Tibial artery (tissue), 4 donors: ENCODE measurements around the gene TMEM184C.

Experiments
- DNase-seq, 2 donors: peaks; one replicate each; pipeline ENCODE4 v3.0.0-alpha.2; 2019
- H3K27ac ChIP-seq, 2 donors: fragments of 200-600 bp; sonication (generic) in 1 of 2; 1 replicate in 1 of 2; 2 replicates in 1 of 2; pipeline ENCODE4 v1.5.1; 2018 to 2019; ENCODE audit warnings: mild to moderate bottlenecking in 1 of 2
- H3K27me3 ChIP-seq, 2 donors: fragments of 200-600 bp; sonication (generic) in 1 of 2; one replicate each; pipeline versions ENCODE4 v1.5.1 to v1.6.0; 2016 to 2019
- H3K36me3 ChIP-seq, 3 donors: fragments of 200-600 bp; sonication (generic) in 2 of 3; one replicate each; pipeline ENCODE4 v1.5.1; 2016 to 2019; ENCODE audit warnings: mild to moderate bottlenecking in 2 of 3
- H3K4me1 ChIP-seq, 4 donors: fragments of 200-600 bp; sonication (generic) in 2 of 4; 1 replicate in 3 of 4; 2 replicates in 1 of 4; pipeline ENCODE4 v1.5.1; 2016 to 2019
- H3K4me3 ChIP-seq, 2 donors: fragments of 200-600 bp; sonication (generic) in 1 of 2; 1 replicate in 1 of 2; 2 replicates in 1 of 2; pipeline ENCODE4 v1.5.1; 2018 to 2019; ENCODE audit warnings: mild to moderate bottlenecking in 2 of 2
- H3K9me3 ChIP-seq, 3 donors: fragments of 200-600 bp; sonication (generic) in 1 of 3; one replicate each; pipeline ENCODE4 v1.5.1; 2016 to 2019
- CTCF ChIP-seq, 2 experiments: fragments of 200-600 bp in 1 of 2; fragments of 450-650 bp in 1 of 2; IDR thresholded peaks; one replicate each; pipeline ENCODE4 v1.5.1; 2017 to 2019; ENCODE audit warnings: antibody characterized with exemption in 2 of 2, mild to moderate bottlenecking in 1 of 2, moderate library complexity in 1 of 2
- intact Hi-C: fragments of 100-400 bp; cut with DNase I; formaldehyde crosslinking; loops from one replicate; pipeline ENCODE4 v1.15.0; 2023; ENCODE audit warnings: low total_unique reads

The TMEM184C gene

DNA sequence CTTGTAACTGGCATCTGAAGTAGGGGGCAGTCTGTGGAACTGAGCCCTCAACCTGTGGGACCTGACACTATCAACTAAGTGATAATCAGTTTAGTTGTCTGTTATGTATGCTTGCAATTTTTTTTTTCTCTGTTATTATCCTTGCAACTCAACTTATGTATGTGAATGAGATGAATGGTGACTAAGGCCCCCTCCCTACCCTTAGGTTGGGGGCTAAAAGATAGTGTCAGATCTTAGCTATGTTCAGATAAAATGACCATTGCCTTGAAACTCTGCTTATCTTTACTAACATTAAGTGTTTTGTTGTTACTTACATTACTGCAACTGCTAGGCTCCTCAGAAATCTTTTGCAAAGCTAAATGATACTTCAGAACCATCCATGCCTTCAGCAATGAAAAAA lies 31.5 kb downstream of the TMEM184C start:
- no peak overlapping the region for H3K4me3 ChIP-seq
- no peaks in the 10 kb centered on the region for H3K27me3 ChIP-seq
- H3K27ac ChIP-seq: no peak overlapping the region

GRCh38 chr4:147651563-147651962 lies 34.4 kb downstream of the TMEM184C start:
- peaks cover 0 to 40% (median 31%) of the 10 kb centered on the region in 3 donors for H3K36me3 ChIP-seq
- H3K9me3 ChIP-seq: no peaks in the 10 kb centered on the region
- no peak overlapping the region for H3K27ac ChIP-seq
- intact Hi-C loops: no loop called here
- H3K4me1 ChIP-seq: peaks cover 0 to 3% (median 0%) of the 10 kb centered on the region in 4 donors
- no peak overlapping the region for H3K4me3 ChIP-seq
- no peak for TF ChIP-seq CTCF (IDR thresholded peaks at IDR 0.05)
- no peaks in the 10 kb centered on the region for H3K27me3 ChIP-seq
- no peak for DNase-seq

More for the DNA sequence above, 31.5 kb downstream of the TMEM184C start:
- intact Hi-C loops: no loop called here
- no peaks in the 10 kb centered on the region for H3K9me3 ChIP-seq
- H3K36me3 ChIP-seq: peaks cover 0 to 22% (median 17%) of the 10 kb centered on the region in 3 donors
- DNase-seq: no peak
- no peak for TF ChIP-seq CTCF (IDR thresholded peaks at IDR 0.05)
- H3K4me1 ChIP-seq: peaks cover 0 to 11% (median 2%) of the 10 kb centered on the region in 4 donors

DNA sequence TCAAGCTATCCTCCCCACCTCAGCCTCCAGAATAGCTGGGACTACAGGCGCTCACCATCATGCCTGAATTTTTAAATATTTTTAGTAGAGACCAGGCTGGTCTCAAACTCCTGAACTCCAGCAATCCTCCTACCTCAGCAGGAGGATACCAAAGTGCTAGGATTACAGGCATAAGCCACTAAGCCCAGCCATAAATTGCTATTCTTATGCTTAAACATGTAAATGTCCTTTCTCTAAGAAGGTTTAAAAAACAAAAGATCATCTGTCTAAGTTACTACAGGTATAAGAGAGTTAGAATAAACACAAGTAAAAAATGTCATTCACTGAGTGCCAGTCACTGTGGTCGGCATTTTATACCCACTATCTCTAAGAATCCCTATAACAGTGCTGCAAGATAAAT lies 38.4 kb downstream of the TMEM184C start:
- H3K9me3 ChIP-seq: no peaks in the 10 kb centered on the region
- no peaks in the 10 kb centered on the region for H3K4me1 ChIP-seq
- H3K27me3 ChIP-seq: no peaks in the 10 kb centered on the region
- H3K36me3 ChIP-seq: peaks cover 18 to 62% (median 29%) of the 10 kb centered on the region in 3 donors
- intact Hi-C loops: no loop called here
- no peak for TF ChIP-seq CTCF (IDR thresholded peaks at IDR 0.05)
- H3K27ac ChIP-seq: no peak overlapping the region
- no peak for DNase-seq
- no peak overlapping the region for H3K4me3 ChIP-seq

- intact Hi-C loops: no loop called here
- no peak for TF ChIP-seq CTCF (IDR thresholded peaks at IDR 0.05)
- H3K4me3 ChIP-seq: no peak overlapping the region
- no peaks in the 10 kb centered on the region for H3K4me1 ChIP-seq
- H3K9me3 ChIP-seq: no peaks in the 10 kb centered on the region
- H3K27me3 ChIP-seq: no peaks in the 10 kb centered on the region
- DNase-seq: no peak
- H3K27ac ChIP-seq: no peak overlapping the region
- H3K36me3 ChIP-seq: peaks cover 19 to 77% (median 30%) of the 10 kb centered on the region in 3 donors
Measured at GRCh38 chr4:147658501-147658900, 41.3 kb downstream of the TMEM184C start.

DNA sequence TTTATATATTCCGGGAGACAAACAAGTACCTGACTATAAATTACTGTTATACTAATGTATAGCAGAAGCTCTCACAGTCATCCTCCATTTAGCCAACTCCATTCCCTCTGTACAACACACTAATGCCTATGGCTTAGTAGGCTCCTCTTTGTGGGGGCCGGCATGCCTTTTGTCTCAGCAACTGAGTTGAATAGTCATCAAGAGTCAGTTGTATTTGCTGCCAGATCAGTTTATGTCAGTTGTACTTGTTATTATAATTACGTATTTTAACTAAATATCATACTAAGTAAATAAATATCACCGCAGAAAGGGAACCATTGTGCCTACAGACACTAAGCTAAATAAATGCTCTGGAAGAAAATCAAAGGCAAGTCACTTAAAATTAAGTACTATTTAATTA lies 56.9 kb downstream of the TMEM184C start:
- no peak for DNase-seq
- Histone ChIP-seq H3K27ac (no peak overlapping the region), H3K4me3 (no peak overlapping the region), H3K36me3 (peaks cover 0 to 11% (median 2%) of the 10 kb centered on the region in 3 donors), H3K9me3 (no peaks in the 10 kb centered on the region), H3K27me3 (no peaks in the 10 kb centered on the region), H3K4me1 (no peaks in the 10 kb centered on the region)
- intact Hi-C loops: loop anchor here (10.0 kb wide), 1 partner anchor 49 kb away; no protein-coding TSS in a partner anchor
- no peak for TF ChIP-seq CTCF (IDR thresholded peaks at IDR 0.05)

GRCh38 chr4:147674496-147674895 lies 57.3 kb downstream of the TMEM184C start:
- no peak for DNase-seq
- intact Hi-C loops: loop anchor here (10.0 kb wide), 1 partner anchor 50 kb away; no protein-coding TSS in a partner anchor
- Histone ChIP-seq H3K4me1 (no peaks in the 10 kb centered on the region), H3K36me3 (peaks cover 0 to 9% (median 7%) of the 10 kb centered on the region in 3 donors), H3K27ac (no peak overlapping the region), H3K9me3 (no peaks in the 10 kb centered on the region), H3K4me3 (no peak overlapping the region), H3K27me3 (no peaks in the 10 kb centered on the region)
- no peak for TF ChIP-seq CTCF (IDR thresholded peaks at IDR 0.05)
